Lower leg skin (tissue), 4 donors: Measurements from ENCODE around the gene HEMK1. TPM values are rescaled to one million over a fixed set of nuclear protein-coding genes. Genes with fewer than 3 reads are reported as not detected.

Experiments
- DNase-seq, 2 donors: peaks; one replicate each; pipeline ENCODE4 v3.0.0-alpha.2; 2019; ENCODE audit warnings: low spot score in 2 of 2
- H3K4me3 ChIP-seq: fragments of 200-600 bp; sonication (generic); 2 replicates; pipeline ENCODE4 v1.5.1; 2017; ENCODE audit warnings: mild to moderate bottlenecking, low read depth; ENCODE audit not compliant: poor library complexity, severe bottlenecking
- CTCF ChIP-seq, 3 donors: fragments of 450-650 bp; IDR thresholded peaks; one replicate each; pipeline ENCODE4 v1.5.1; 2016; ENCODE audit warnings: antibody characterized with exemption in 3 of 3, mild to moderate bottlenecking in 3 of 3, moderate library complexity in 2 of 3
- POLR2A ChIP-seq, 2 donors: fragments of 450-650 bp; IDR thresholded peaks; one replicate each; pipeline ENCODE4 v1.6.1; 2016 to 2017; ENCODE audit warnings: antibody characterized with exemption in 2 of 2, mild to moderate bottlenecking in 1 of 2, moderate library complexity in 1 of 2
- WGBS, 2 donors: methylation state at CpG; one replicate each; pipeline ENCODE4 v1.1.5; 2018; 5-methylcytosine and 5-hydroxymethylcytosine counted together
- intact Hi-C: fragments of 100-400 bp; cut with DNase I; formaldehyde crosslinking; loops from one replicate; pipeline ENCODE4 v1.15.0; 2023; ENCODE audit warnings: low total_unique reads
- total RNA-seq, 4 donors: library from RNA; depleted of rRNA; stranded (reverse); fragments of >200 nt; gene quantifications; one replicate each; pipeline ENCODE4 v1.1.0, GENCODE V29; 2016

HEMK1 gene
- total RNA-seq, 4 donors from 2014 or later: 2.9 to 8.1 (median 4.8) TPM

DNA sequence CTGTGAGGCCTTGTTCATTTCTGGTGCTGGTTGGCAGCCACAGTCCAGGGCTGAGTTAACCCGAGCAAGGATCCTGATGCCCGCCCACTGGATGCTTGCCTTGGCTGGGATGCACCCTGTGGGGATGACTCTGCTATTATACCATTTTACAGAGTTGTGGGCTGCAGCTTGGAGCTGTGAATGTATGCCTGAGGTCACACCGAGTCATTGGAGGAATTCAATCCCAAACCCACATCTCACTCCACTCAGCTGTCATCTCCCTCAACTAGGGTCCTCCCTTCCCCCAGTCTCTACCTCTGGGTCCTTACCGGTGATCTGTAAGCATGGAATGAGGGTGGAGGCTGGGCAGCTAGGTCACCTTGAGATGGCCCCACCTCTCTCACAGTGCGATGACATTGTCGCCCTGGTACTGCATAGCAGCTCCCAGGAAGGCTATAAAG is 69.8 kb downstream of the HEMK1 start:
- no peak for DNase-seq
- TF ChIP-seq POLR2A (IDR thresholded peaks at IDR 0.05) (no peak), CTCF (IDR thresholded peaks at IDR 0.05) (no peak)
- 66 to 83% methylated on average over 6 of the region's 6 CpGs for WGBS, 2 donors

DNA sequence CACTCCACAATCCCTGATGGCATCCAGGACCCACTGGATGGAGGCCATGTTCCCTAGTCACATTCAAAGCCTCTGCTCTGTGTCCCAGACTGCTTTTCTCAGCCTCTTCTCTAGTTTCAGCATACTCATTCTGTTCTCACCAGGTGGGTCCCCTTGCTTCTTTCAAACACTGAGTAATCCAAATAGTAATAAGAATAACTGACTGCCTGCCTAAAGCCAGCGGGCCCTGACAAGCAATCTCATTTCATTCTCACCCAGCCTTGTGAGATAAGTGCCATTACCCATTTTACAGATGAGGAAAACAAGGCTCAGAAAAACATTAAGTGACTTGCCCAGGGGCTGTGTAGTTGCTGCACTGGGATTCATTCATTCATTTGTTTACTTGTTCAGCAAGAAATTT is 73.1 kb downstream of the HEMK1 start:
- intact Hi-C loops: no loop called here
- 85 to 100% methylated on average over 1 of the region's 1 CpG for WGBS, 2 donors
- TF ChIP-seq POLR2A (IDR thresholded peaks at IDR 0.05) (no peak), CTCF (IDR thresholded peaks at IDR 0.05) (no peak)
- no peak overlapping the region for H3K4me3 ChIP-seq
- no peak for DNase-seq

More for the DNA sequence above, 69.8 kb downstream of the HEMK1 start:
- no peak overlapping the region for H3K4me3 ChIP-seq
- intact Hi-C loops: no loop called here

GRCh38 chr3:50644561-50644960 is 75.2 kb downstream of the HEMK1 start:
- intact Hi-C loops: no loop called here
- DNase-seq: no peak
- WGBS, 2 donors: 71 to 77% methylated on average over 7 of the region's 7 CpGs
- no peak overlapping the region for H3K4me3 ChIP-seq
- TF ChIP-seq POLR2A (IDR thresholded peaks at IDR 0.05) (no peak), CTCF (IDR thresholded peaks at IDR 0.05) (no peak)

DNA sequence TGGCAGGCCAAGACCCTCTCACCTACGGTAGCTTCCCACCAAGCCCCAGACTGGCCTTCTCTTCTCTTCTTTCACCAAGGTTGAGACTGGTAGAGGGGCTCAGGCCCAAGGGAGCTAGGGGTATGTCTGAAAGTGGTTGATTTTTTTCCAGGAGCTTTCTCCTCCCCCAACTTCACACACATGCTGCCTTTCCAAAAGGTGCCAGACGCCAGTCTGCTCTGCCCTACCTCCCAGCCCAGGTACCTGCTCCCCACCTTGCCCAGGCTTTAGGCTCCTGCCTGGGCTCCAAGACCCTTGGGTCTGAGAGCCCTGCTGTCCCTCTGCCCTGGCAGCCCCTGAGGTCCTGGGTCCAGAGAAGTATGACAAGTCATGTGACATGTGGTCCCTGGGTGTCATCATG is 76.1 kb downstream of the HEMK1 start:
- DNase-seq: no peak
- intact Hi-C loops: no loop called here
- TF ChIP-seq CTCF (IDR thresholded peaks at IDR 0.05): no peak
- TF ChIP-seq POLR2A (IDR thresholded peaks at IDR 0.05): no peak
- 85 to 86% methylated on average over 2 of the region's 2 CpGs for WGBS, 2 donors
- no peak overlapping the region for H3K4me3 ChIP-seq

Other genes starting within 250 kb of the HEMK1 start
- 10 to 100 TPM; 44.1 to 95.7 (median 72.9) TPM for gene HYAL2, start 246.8 kb upstream of the HEMK1 start, total RNA-seq
- 10 to 100 TPM; 13.1 to 24.2 (median 18.0) TPM for gene TUSC2, start 241.3 kb upstream of the HEMK1 start, total RNA-seq
- gene RASSF1, start 228.7 kb upstream of the HEMK1 start, total RNA-seq: 10 to 100 TPM; 33.5 to 50.0 (median 47.2) TPM
- 1 to 10 TPM in 1 of 4 donors, under 1 TPM in 2, not detected in 1; 0.42 to 1.8 (median 0.74) TPM for gene ZMYND10, start 223.8 kb upstream of the HEMK1 start, total RNA-seq
- 10 to 100 TPM; 17.3 to 28.0 (median 23.2) TPM for gene NPRL2, start 218.7 kb upstream of the HEMK1 start, total RNA-seq
- gene CYB561D2, start 218.7 kb upstream of the HEMK1 start, total RNA-seq: 10 to 100 TPM in 2 of 4 donors, 1 to 10 TPM in 2; 6.0 to 19.7 (median 11.6) TPM
- gene TMEM115, start 210.0 kb upstream of the HEMK1 start, total RNA-seq: 10 to 100 TPM; 90.5 to 92.7 (median 92.4) TPM
- 1 to 10 TPM; 1.1 to 2.0 (median 1.6) TPM for gene CACNA2D2, start 65.9 kb upstream of the HEMK1 start, total RNA-seq
- gene C3orf18, start 1.8 kb upstream of the HEMK1 start, total RNA-seq: 1 to 10 TPM in 3 of 4 donors, under 1 TPM in 1; 0.27 to 3.9 (median 2.0) TPM
- 10 to 100 TPM; 10.4 to 14.5 (median 12.9) TPM for gene CISH, start 42.3 kb downstream of the HEMK1 start, total RNA-seq
- 100 to 1,000 TPM in 2 of 4 donors, 10 to 100 TPM in 2; 65.2 to 128 (median 91.7) TPM for gene MAPKAPK3, start 47.6 kb downstream of the HEMK1 start, total RNA-seq
- gene DOCK3, start 105.4 kb downstream of the HEMK1 start, total RNA-seq: 1 to 10 TPM; 2.0 to 4.5 (median 3.0) TPM